ENCODE results near the gene RERE.
"Not testable (repeated sequence)": the region's sequence is repeated elsewhere in the genome, so short reads cannot be mapped to it uniquely, and the experiment has no call there.

RERE gene

DNA sequence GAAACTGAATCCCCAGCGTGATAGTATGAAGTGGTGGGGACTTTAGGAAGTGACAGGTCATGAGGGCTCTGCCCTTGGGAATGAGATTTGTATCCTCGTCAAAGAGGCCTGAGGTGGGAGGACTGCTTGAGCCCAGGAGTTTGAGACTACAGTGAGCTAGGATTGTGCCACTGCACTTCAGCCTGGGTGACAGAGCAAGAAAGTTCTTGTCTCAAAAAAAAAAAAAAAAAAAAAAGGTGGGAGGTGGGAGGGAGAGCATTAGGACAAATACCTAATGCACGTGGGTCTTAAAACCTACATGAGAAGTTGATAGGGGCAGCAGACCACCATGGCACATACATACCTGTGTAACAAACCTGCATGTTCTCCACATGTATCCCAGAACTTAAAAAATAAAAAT, 24.0 kb upstream of the RERE start:
- DNase-seq, result no peak

DNA sequence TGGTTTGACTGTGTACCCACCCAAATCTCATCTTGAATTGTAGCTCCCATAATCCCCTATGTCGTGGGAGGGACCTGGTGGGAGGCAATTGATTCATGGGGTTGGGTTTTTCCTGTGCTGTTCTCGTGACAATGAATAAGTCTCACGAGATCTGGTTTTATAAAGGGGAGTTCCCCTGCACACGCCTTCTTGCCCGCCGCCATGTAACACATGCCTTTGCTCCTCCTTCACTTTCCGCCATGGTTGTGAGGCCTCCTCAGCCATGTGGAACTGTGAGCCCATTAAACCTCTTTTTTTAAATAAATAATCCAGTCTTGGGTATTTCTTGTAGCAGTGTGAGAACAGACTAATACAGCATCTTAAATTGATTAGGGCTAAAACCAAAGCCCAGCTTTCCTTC, 22.6 kb upstream of the RERE start:
- no peak for DNase-seq

GRCh38 chr1:8835941-8836643, 18.7 kb upstream of the RERE start:
- no peak for DNase-seq

- no peak for DNase-seq
Measured at GRCh38 chr1:8831340-8831739, 13.9 kb upstream of the RERE start.

DNA sequence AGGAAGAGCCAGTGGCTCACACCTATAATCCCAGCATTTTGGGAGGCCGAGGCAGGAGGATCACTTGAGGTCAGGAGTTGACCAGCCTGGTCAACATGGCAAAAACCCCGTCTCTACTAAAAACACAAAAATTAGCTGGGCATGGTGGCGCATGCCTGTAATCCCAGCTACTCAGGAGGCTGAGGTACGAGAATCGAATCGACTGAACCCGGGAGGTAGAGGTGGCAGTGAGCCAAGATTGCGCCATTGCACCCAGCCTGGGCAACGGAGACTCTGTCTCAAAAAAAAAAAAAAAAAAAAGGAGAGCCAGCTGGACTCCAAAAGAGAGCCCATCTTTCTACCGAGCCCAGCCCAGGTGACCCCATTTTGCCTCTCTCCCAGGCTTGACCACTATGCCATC, 13.3 kb upstream of the RERE start:
- not testable (repeated sequence) for DNase-seq

GRCh38 chr1:8825985-8826481, 8.6 kb upstream of the RERE start:
- DNase-seq, result no peak

DNA sequence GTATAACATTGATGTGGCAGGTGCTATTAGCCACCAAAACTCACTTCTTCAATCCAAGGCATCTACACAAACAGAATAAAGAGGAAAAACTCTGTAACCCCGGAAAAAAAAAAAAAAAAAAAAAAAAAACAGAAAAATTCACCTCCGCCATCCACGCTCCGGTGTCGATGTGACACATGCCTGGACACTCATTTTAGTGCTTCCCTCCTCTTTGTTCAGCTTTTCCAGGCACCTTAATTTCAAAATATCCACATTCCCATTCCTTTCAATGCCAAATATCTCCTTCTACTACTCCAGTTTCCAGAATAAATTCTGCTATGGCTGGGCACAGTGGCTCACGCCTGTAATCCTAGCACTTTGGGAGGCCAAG, 5.8 kb upstream of the RERE start:
- DNase-seq, result no peak

- no peak for DNase-seq
Measured at GRCh38 chr1:8822373-8823294, 5.2 kb upstream of the RERE start.

DNA sequence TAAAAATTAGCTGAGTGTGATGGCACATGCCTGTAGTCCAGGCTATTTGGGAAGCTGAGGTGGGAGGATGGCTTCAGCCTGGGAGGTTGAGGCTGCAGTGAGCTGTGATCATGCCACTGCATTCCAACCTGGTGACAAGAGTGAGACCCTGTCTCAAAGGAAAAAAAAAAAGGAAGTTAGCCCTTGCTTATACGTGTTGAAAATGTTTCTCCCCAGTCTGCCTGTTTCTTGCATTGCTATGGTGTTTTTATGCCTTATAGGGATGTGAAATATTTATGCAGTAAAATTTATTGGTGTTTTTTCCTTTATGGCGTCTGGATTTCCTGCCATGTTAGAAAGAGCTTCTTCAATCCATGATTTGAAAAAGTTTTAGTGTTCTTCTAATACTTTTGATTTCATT, 3.6 kb upstream of the RERE start:
- DNase-seq, result no peak

DNA sequence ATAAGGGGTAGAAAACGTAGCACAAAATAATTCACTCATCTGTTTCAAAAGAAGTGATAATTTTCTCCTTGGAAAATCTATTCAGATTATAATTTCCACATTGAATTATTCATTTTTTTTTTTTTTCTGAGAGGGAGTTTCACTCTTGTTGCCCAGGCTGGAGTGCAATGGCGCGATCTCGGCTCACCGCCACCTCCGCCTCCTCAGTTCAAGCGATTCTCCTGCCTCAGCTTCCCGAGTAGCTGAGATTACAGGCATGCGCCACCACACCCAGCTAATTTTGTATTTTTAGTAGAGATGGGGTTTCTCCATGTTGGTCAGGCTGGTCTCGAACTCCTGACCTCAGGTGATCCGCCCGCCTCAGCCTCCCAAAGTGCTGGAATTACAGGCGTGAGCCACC, 1.3 kb upstream of the RERE start:
- not testable (repeated sequence) for DNase-seq

DNA sequence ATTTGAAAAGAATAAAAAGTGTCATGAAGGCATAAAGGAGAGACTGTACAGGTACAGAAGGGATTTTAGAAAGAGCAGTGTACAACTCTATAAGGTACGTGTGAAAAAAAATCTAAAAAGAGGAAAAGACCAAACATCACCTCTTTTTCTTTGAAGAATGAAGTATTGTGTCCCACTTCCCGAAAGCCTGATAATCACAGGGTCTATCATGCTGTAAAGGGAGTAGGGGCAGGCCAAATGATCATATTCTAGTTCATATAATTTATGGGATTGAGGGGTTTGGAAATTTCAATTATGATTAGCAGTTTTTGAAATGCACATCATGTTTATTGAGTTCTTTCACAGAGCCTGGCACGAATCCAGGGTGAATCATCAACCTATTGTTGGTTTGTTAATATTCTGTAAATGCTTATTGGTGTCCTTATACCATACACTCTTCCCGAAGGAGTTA, 910 bp upstream of the RERE start:
- DNase-seq, result no peak

GRCh38 chr1:8816831-8817411, 519 bp downstream of the RERE start:
- DNase-seq, result peak; percentile 20

DNA sequence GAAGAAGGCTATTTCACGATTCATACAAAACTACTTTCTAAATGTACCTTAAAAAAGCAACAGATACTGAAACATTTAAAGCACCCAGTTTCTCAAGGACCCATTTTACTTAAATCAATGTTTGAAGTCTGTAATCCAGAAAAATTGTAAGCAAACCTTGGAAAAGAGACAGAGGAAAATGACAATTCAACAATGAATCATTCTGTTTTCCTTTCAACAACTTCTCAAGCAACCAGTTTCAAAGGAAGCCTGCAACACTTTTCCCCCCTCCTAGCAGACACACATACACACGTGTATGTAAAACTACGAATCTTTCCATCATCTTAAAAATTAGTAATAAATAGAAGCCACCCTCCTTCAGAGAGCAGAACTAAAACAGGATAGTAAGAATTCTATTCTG, 1.2 kb downstream of the RERE start:
- no peak for DNase-seq

DNA sequence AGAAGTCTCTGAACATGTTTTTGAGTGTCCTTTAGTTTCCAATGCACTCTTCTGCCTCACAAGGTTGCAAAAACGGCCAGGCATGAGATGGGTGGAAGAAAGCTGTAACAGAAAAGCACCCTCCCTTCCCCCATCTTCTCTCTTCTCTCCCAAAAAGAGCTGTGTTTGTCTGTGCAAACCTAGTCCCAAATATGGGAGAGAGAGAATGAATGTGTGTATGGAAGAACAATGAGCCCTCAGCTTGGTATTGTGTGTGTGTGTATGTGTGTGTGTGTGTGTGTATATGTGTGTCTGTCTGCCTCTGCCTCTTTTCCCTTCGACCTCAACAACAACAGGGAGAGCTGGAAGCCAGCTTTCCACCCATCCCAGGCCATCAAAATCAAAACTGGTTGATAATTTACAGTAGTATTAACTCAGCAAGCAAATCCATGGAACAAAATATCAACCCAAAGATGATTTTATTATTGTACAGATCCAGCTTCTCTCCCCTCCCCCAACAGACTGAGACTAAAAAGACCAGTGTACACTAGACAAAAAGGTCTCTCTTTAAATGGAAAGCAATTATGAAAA, 1.8 kb downstream of the RERE start:
- DNase-seq, result no peak

DNA sequence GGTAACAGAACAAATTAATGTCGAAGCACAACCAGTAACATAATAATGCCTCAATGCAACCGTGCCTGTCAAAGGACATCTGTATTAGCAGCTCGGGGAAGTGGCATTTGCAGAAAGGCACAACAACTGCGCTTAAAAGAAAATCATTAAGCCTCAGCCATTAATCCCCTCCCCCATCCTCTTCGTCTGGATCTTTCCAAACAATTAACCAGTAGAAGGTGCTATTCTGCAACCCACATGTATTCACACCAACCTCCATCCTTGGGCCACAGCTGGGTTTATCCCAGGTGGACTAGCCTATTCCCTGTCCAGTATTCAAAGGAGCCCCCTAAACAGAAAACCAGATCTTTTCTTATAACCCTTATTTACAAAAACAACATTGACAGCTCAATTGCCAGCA, 2.6 kb downstream of the RERE start:
- DNase-seq, result no peak

GRCh38 chr1:8813991-8814390, 3.4 kb downstream of the RERE start:
- no peak for DNase-seq

DNA sequence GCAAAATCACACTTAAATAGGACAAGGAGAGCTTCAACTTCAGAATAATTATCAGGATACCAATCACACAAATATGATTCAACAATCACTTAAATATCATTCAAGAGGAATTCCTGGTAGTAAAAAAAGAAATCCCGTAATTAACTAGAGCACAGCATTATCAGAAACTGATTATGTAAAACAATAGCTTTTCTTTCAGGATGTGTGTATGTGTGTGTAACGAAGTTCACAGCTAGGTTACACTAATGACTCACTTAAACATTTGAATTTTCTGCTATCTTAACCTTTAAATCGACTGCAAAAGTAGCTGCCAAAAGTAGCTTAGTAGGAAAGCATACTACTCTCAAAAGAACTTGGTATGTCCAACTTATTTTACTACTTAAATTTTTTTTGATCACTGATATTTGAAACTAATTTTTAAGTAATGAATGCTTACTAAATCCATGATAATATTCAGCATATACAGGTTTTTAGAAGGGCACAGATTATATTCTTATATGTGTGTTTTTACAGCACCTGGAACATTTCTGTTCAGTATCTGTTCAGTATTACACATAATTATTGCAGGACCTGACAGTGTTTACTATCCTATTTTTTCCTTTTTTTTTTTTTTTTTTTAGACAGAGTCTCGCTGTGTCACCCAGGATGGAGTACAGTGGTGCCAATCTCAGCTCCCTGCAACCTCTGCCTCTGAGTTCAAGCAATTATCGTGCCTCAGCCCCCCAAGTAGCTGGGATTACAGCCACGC, 4.2 kb downstream of the RERE start:
- no peak for DNase-seq

DNA sequence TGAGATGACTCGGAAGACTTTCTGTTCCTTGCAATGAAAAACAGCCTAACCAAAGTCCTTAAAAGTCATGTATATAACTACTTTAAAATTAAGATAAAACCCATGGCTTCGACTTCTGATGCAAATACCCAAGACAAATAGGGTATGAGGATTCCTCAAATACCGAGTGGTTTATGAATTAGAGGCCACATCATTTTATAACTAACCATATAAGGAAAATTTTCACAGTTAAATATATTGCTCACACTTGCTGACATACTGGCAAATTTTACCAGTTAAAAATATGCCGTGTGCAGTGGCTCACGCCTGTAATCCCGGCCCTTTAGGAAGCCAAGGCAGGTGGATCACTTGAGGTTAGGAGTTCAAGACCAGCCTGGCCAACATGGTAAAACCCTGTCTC, 5.4 kb downstream of the RERE start:
- no peak for DNase-seq

- DNase-seq, result no peak
Measured at GRCh38 chr1:8810987-8811386, 6.5 kb downstream of the RERE start.

- no peak for DNase-seq
Measured at GRCh38 chr1:8809342-8809736, 8.1 kb downstream of the RERE start.

DNA sequence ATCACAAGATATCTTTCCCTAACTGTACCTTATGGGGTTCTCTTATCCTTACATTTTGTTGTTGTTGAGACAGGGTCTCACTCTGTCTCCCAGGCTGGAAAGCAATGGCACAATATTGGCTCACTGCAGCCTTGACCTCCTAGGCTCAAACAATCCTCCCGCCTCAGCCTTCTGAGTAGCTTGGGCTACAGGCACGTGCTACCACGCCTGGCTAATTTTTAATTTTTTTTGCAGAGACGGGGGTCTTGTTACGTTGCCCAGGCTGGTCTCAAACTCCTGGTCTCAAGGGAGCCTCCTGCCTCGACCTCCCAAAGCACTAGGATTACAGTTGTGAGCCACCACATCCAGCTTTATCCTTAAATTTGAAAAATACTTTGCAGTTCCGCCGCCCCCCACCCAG, 10.4 kb downstream of the RERE start:
- DNase-seq, result no peak

GRCh38 chr1:8800416-8800815, 17.0 kb downstream of the RERE start:
- no peak for DNase-seq

GRCh38 chr1:8797216-8797615, 20.2 kb downstream of the RERE start:
- DNase-seq, result no peak

All from activated gamma-delta T cell treated with Interleukin-2 at 50 U/mL for 16 hours (primary cell).